Activated CD4-positive, alpha-beta memory T cell treated with anti-CD3 and anti-CD28 coated beads, Interleukin-2, amount 10 ng/mL, durations not matched to agents 7 days and 5 days (primary cell): Measurements from ENCODE around the gene SOS2. TPM values are rescaled to one million over a fixed set of nuclear protein-coding genes. Genes with fewer than 3 reads are reported as not detected.
"Not testable (repeated sequence)": the region's sequence is repeated elsewhere in the genome, so short reads cannot be mapped to it uniquely, and the experiment has no call there.

Experiments
- CTCF ChIA-PET: fragments of 350-600 bp; sonication (Branson Sonifier 250); formaldehyde crosslinking; loops from one replicate; lab custom pipeline; 2021; ENCODE audit warnings: antibody characterized with exemption, inconsistent platforms; lab: Charles Lee
- POLR2A ChIA-PET: fragments of 350-600 bp; sonication (Branson Sonifier 250); formaldehyde crosslinking; loops from one replicate; lab custom pipeline; 2021; ENCODE audit warnings: antibody characterized with exemption; lab: Charles Lee
- DNase-seq: peaks from one replicate; pipeline ENCODE4 v3.0.0-alpha.2; 2020
- H3K27ac Mint-ChIP-seq: one replicate; pipeline ENCODE4 v1.8.0; 2021; ENCODE audit warnings: mild to moderate bottlenecking, mixed read lengths
- H3K27me3 Mint-ChIP-seq: one replicate; pipeline ENCODE4 v1.8.0; 2021; ENCODE audit warnings: mixed read lengths
- H3K36me3 Mint-ChIP-seq: one replicate; pipeline ENCODE4 v1.8.0; 2021; ENCODE audit warnings: low read depth, mixed read lengths
- H3K4me1 Mint-ChIP-seq: one replicate; pipeline ENCODE4 v1.8.0; 2021; ENCODE audit warnings: mixed read lengths
- H3K4me3 Mint-ChIP-seq: one replicate; pipeline ENCODE4 v1.8.0; 2021; ENCODE audit warnings: mild to moderate bottlenecking, mixed read lengths
- H3K9me3 Mint-ChIP-seq: one replicate; pipeline ENCODE4 v1.8.0; 2021; ENCODE audit warnings: mixed read lengths
- total RNA-seq, 2 experiments: library from RNA; stranded (reverse); gene quantifications; one replicate each; pipeline ENCODE4 v1.2.3, GENCODE V29; 2021

The SOS2 gene
- total RNA-seq, 2 experiments from 2014 or later = 21.7 to 22.4 TPM

- H3K27ac Mint-ChIP-seq = no peak overlapping the region
- CTCF ChIA-PET = interaction anchor here (0.6 to 1.1 kb wide), 3 partner anchors 19 to 33 kb away, joined by 3 to 5 read pairs (median 4); no protein-coding TSS in a partner anchor
- no peak for DNase-seq
- no peak overlapping the region for H3K4me3 Mint-ChIP-seq
- POLR2A ChIA-PET = interaction anchor here (2.5 kb wide), 1 partner anchor 8 kb away, joined by 9 read pairs; no protein-coding TSS in a partner anchor
- H3K4me1 Mint-ChIP-seq = peaks cover 39% of the 10 kb centered on the region
- H3K36me3 Mint-ChIP-seq = peaks cover 21% of the 10 kb centered on the region
- no peaks in the 10 kb centered on the region for H3K27me3 Mint-ChIP-seq
- H3K9me3 Mint-ChIP-seq = peaks cover 3% of the 10 kb centered on the region
Measured at GRCh38 chr14:50225067-50225973, 6.1 kb downstream of the SOS2 start.

GRCh38 chr14:50222055-50222613 lies 9.2 kb downstream of the SOS2 start:
- CTCF ChIA-PET = interaction anchor here (1.0 kb wide), 1 partner anchor 86 kb away, joined by 3 read pairs; no protein-coding TSS in a partner anchor
- H3K4me3 Mint-ChIP-seq = no peak overlapping the region
- H3K27me3 Mint-ChIP-seq = no peaks in the 10 kb centered on the region
- no peak overlapping the region for H3K27ac Mint-ChIP-seq
- POLR2A ChIA-PET = no interaction called here
- no peak for DNase-seq
- H3K9me3 Mint-ChIP-seq = no peaks in the 10 kb centered on the region
- H3K4me1 Mint-ChIP-seq = peaks cover 28% of the 10 kb centered on the region
- peaks cover 14% of the 10 kb centered on the region for H3K36me3 Mint-ChIP-seq

GRCh38 chr14:50218501-50218900 lies 12.9 kb downstream of the SOS2 start:
- H3K27me3 Mint-ChIP-seq = no peaks in the 10 kb centered on the region
- H3K9me3 Mint-ChIP-seq = no peaks in the 10 kb centered on the region
- POLR2A ChIA-PET = no interaction called here
- H3K4me3 Mint-ChIP-seq = no peak overlapping the region
- H3K36me3 Mint-ChIP-seq = peaks cover 17% of the 10 kb centered on the region
- H3K27ac Mint-ChIP-seq = no peak overlapping the region
- CTCF ChIA-PET = no interaction called here
- H3K4me1 Mint-ChIP-seq = peaks cover 15% of the 10 kb centered on the region
- DNase-seq = no peak

- H3K27ac Mint-ChIP-seq = no peak overlapping the region
- no peaks in the 10 kb centered on the region for H3K9me3 Mint-ChIP-seq
- H3K27me3 Mint-ChIP-seq = no peaks in the 10 kb centered on the region
- peaks cover 6% of the 10 kb centered on the region for H3K36me3 Mint-ChIP-seq
- CTCF ChIA-PET = no interaction called here
- H3K4me3 Mint-ChIP-seq = no peak overlapping the region
- no peak for DNase-seq
- POLR2A ChIA-PET = no interaction called here
- H3K4me1 Mint-ChIP-seq = peaks cover 8% of the 10 kb centered on the region
Measured at GRCh38 chr14:50215416-50215815, 16.0 kb downstream of the SOS2 start.

GRCh38 chr14:50213795-50214194 lies 17.6 kb downstream of the SOS2 start:
- H3K9me3 Mint-ChIP-seq = no peaks in the 10 kb centered on the region
- no peak overlapping the region for H3K27ac Mint-ChIP-seq
- ChIA-PET CTCF (interaction anchor here (0.7 kb wide), 1 partner anchor 41 kb away, joined by 3 read pairs; no protein-coding TSS in a partner anchor), POLR2A (no interaction called here)
- H3K4me3 Mint-ChIP-seq = no peak overlapping the region
- no peak for DNase-seq
- H3K4me1 Mint-ChIP-seq = peaks cover 6% of the 10 kb centered on the region
- H3K27me3 Mint-ChIP-seq = no peaks in the 10 kb centered on the region
- H3K36me3 Mint-ChIP-seq = peaks cover 6% of the 10 kb centered on the region

GRCh38 chr14:50212726-50213125 lies 18.7 kb downstream of the SOS2 start:
- ChIA-PET POLR2A (interaction anchor here (1.6 kb wide), 1 partner anchor 22 kb away, joined by 3 read pairs; no protein-coding TSS in a partner anchor), CTCF (no interaction called here)
- peaks cover 3% of the 10 kb centered on the region for H3K36me3 Mint-ChIP-seq
- DNase-seq = no peak
- H3K4me1 Mint-ChIP-seq = peaks cover 4% of the 10 kb centered on the region
- H3K9me3 Mint-ChIP-seq = no peaks in the 10 kb centered on the region
- no peak overlapping the region for H3K27ac Mint-ChIP-seq
- H3K27me3 Mint-ChIP-seq = no peaks in the 10 kb centered on the region
- H3K4me3 Mint-ChIP-seq = no peak overlapping the region

- no peak overlapping the region for H3K27ac Mint-ChIP-seq
- POLR2A ChIA-PET = interaction anchor here (0.6 kb wide), 2 partner anchors 66 to 70 kb away, joined by 3 read pairs; no protein-coding TSS in a partner anchor
- peaks cover 3% of the 10 kb centered on the region for H3K36me3 Mint-ChIP-seq
- CTCF ChIA-PET = interaction anchor here (0.5 to 1.1 kb wide), 2 partner anchors 8 to 307 kb away, joined by 3 read pairs; no protein-coding TSS in a partner anchor
- peaks cover 4% of the 10 kb centered on the region for H3K4me1 Mint-ChIP-seq
- no peaks in the 10 kb centered on the region for H3K9me3 Mint-ChIP-seq
- no peak for DNase-seq
- H3K4me3 Mint-ChIP-seq = no peak overlapping the region
- H3K27me3 Mint-ChIP-seq = no peaks in the 10 kb centered on the region
Measured at GRCh38 chr14:50210074-50210473, 21.3 kb downstream of the SOS2 start.

- H3K4me1 Mint-ChIP-seq = no peaks in the 10 kb centered on the region
- no peak overlapping the region for H3K4me3 Mint-ChIP-seq
- peaks cover 12% of the 10 kb centered on the region for H3K36me3 Mint-ChIP-seq
- ChIA-PET POLR2A (no interaction called here), CTCF (no interaction called here)
- no peaks in the 10 kb centered on the region for H3K27me3 Mint-ChIP-seq
- no peak overlapping the region for H3K27ac Mint-ChIP-seq
- DNase-seq = no peak
- H3K9me3 Mint-ChIP-seq = no peaks in the 10 kb centered on the region
Measured at GRCh38 chr14:50198499-50198898, 32.9 kb downstream of the SOS2 start.

- Mint-ChIP-seq H3K4me1 (no peaks in the 10 kb centered on the region), H3K9me3 (no peaks in the 10 kb centered on the region), H3K4me3 (no peak overlapping the region), H3K27me3 (no peaks in the 10 kb centered on the region), H3K27ac (no peak overlapping the region), H3K36me3 (peaks cover 2% of the 10 kb centered on the region)
- ChIA-PET POLR2A (no interaction called here), CTCF (no interaction called here)
- DNase-seq = no peak
Measured at GRCh38 chr14:50191499-50191898, 39.9 kb downstream of the SOS2 start.

GRCh38 chr14:50186107-50186506 lies 45.3 kb downstream of the SOS2 start:
- ChIA-PET POLR2A (no interaction called here), CTCF (interaction anchor here (0.7 kb wide), 1 partner anchor 100 kb away, joined by 4 read pairs; no protein-coding TSS in a partner anchor)
- H3K27me3 Mint-ChIP-seq = no peaks in the 10 kb centered on the region
- H3K27ac Mint-ChIP-seq = no peak overlapping the region
- H3K4me1 Mint-ChIP-seq = no peaks in the 10 kb centered on the region
- no peak overlapping the region for H3K4me3 Mint-ChIP-seq
- H3K36me3 Mint-ChIP-seq = peaks cover 11% of the 10 kb centered on the region
- no peaks in the 10 kb centered on the region for H3K9me3 Mint-ChIP-seq
- DNase-seq = no peak

GRCh38 chr14:50173891-50174290 lies 57.5 kb downstream of the SOS2 start:
- Mint-ChIP-seq H3K9me3 (no peaks in the 10 kb centered on the region), H3K27ac (no peak overlapping the region), H3K4me1 (no peaks in the 10 kb centered on the region), H3K27me3 (no peaks in the 10 kb centered on the region), H3K4me3 (no peak overlapping the region), H3K36me3 (peaks cover 13% of the 10 kb centered on the region)
- ChIA-PET POLR2A (no interaction called here), CTCF (no interaction called here)
- DNase-seq = no peak

GRCh38 chr14:50171895-50172294 lies 59.5 kb downstream of the SOS2 start:
- DNase-seq = no peak
- Mint-ChIP-seq H3K36me3 (peaks cover 2% of the 10 kb centered on the region), H3K27me3 (no peaks in the 10 kb centered on the region), H3K9me3 (no peaks in the 10 kb centered on the region), H3K4me1 (no peaks in the 10 kb centered on the region), H3K4me3 (no peak overlapping the region), H3K27ac (no peak overlapping the region)
- ChIA-PET CTCF (no interaction called here), POLR2A (no interaction called here)

- H3K9me3 Mint-ChIP-seq, H3K27me3 Mint-ChIP-seq, DNase-seq, H3K4me3 Mint-ChIP-seq, H3K27ac Mint-ChIP-seq, POLR2A ChIA-PET, H3K36me3 Mint-ChIP-seq, H3K4me1 Mint-ChIP-seq: not testable (repeated sequence)
- CTCF ChIA-PET = interaction anchor here (1.2 kb wide), 1 partner anchor 20 kb away, joined by 6 read pairs; no protein-coding TSS in a partner anchor
Measured at GRCh38 chr14:50167381-50167780, 64.0 kb downstream of the SOS2 start.
